Measurements from ENCODE around the gene BTBD7. TPM values are rescaled to one million over a fixed set of nuclear protein-coding genes. Genes with fewer than 3 reads are reported as not detected.

BTBD7 gene
- total RNA-seq, 3 donors from 2014 or later, result 39.9 to 59.2 (median 45.6) TPM

DNA sequence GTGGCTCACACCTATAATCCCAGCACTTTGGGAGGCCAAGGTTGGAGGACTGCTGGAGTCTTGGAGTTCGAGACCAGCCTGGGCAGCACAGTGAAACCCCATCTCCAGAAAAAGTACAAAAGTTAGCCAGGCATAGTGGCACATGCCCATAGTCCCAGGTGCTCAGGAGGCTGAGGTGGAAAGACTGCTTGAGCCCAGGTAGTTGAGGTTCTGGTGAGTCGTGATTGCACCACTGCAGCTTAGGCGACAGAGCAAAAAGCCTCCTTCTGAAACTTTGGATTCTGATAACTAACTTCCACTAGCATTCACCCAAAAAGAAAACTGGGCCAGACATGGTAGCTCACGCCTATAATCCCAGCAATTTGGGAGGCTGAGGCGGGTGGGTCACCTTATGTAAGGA, 6.6 kb downstream of the BTBD7 start:
- H3K4me1 ChIP-seq (ENCODE audit: low read depth), result peaks cover 37% of the 10 kb centered on the region
- H3K36me3 ChIP-seq (ENCODE audit: low read depth), result no peaks in the 10 kb centered on the region
- TF ChIP-seq, protein P1, sequence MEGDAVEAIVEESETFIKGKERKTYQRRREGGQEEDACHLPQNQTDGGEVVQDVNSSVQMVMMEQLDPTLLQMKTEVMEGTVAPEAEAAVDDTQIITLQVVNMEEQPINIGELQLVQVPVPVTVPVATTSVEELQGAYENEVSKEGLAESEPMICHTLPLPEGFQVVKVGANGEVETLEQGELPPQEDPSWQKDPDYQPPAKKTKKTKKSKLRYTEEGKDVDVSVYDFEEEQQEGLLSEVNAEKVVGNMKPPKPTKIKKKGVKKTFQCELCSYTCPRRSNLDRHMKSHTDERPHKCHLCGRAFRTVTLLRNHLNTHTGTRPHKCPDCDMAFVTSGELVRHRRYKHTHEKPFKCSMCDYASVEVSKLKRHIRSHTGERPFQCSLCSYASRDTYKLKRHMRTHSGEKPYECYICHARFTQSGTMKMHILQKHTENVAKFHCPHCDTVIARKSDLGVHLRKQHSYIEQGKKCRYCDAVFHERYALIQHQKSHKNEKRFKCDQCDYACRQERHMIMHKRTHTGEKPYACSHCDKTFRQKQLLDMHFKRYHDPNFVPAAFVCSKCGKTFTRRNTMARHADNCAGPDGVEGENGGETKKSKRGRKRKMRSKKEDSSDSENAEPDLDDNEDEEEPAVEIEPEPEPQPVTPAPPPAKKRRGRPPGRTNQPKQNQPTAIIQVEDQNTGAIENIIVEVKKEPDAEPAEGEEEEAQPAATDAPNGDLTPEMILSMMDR (IDR thresholded peaks at IDR 0.05), result no peak
- DNase-seq (no peak), ATAC-seq (no peak)
- H3K9me3 ChIP-seq, result no peaks in the 10 kb centered on the region
- intact Hi-C loops (cut with DNase I, micrococcal nuclease), result no loop called here
- no peak overlapping the region for H3K4me3 ChIP-seq

DNA sequence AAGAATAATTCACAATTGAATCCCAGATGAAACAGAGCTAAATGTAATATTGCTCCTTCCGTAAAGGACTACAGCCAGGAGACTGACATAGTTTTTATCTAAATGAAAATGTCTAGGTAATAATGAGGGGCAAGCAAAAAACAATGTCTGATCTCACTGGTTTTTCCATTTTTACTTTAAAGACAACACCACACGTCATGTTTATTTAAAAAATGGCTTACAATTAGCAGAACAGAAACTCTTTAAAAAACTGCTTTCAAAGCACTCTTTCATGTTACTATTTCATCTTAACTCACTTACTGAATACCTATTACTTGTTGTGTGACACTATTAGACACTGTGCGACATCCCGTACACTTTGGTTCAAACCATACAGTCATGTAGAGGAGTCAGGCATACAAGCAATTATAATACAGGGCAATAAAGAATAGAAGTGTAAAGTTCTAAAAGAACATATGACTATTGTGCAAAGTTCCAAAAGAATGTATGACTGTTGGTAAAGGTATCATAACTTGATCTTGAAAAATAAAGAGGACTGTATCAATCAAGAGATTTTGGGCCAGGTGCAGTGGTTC, 9.1 kb downstream of the BTBD7 start:
- Histone ChIP-seq H3K36me3 (ENCODE audit: low read depth) (no peaks in the 10 kb centered on the region), H3K9me3 (no peaks in the 10 kb centered on the region), H3K4me1 (ENCODE audit: low read depth) (peaks cover 12% of the 10 kb centered on the region), H3K4me3 (no peak overlapping the region)
- intact Hi-C loops (cut with DNase I, micrococcal nuclease), result no loop called here
- peak; percentile 46 for ATAC-seq
- TF ChIP-seq, protein P1 (IDR thresholded peaks at IDR 0.05), result no peak
- DNase-seq, result no peak

DNA sequence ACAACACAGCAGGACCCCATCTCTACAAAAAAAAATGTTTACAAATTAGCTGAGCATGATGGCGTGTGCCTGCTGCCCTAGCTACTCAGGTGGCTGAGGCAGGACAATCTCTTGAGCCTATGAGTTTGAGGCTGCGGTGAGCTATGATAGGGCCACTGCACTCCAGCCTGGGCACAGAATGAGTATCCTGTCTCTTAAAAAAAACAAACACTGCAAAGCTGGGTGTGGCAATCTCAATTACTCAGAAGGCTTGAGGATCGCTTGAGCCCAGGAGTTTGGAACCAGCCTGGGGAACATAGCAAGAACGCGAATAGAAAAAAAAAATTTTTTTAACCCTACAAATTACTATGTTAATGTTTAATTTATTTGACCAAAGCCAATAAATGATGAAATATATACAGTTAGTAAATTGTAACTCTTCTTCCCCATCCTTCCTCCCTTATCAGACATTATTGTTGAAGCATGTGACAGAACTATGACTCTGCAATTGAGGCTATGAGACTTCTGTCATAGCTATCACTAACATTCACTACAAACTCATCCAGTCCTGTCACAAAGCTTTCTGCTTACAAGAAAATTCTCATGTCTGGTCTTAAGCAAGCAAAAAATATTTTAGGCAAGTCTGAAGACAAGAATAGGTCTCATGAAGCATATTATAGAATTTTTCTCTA, 9.8 kb downstream of the BTBD7 start:
- no peaks in the 10 kb centered on the region for H3K9me3 ChIP-seq
- peaks cover 13% of the 10 kb centered on the region for H3K4me1 ChIP-seq (ENCODE audit: low read depth)
- ATAC-seq (peak; percentile 27), DNase-seq (no peak)
- TF ChIP-seq, protein P1 (IDR thresholded peaks at IDR 0.05), result no peak
- intact Hi-C loops (cut with DNase I, micrococcal nuclease), result no loop called here
- no peaks in the 10 kb centered on the region for H3K36me3 ChIP-seq (ENCODE audit: low read depth)
- H3K4me3 ChIP-seq, result no peak overlapping the region

DNA sequence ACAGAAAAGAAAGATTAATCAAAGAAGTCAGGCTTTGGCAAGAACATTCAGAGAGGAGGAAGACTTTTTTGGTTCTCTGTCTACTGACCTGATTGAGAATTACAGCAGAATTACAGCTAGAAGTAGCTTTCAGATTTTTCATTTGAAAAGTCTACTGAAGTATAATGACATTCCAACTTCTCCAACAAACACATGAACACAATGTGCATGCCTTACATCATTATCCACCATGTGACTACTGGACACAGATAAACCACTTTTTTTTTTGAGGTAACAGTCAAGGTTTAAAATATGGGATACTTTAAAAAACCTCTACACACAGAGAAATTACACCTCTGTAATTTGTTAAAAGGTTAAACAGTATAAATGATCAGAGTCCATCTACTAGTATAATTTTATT, 12.3 kb downstream of the BTBD7 start:
- Histone ChIP-seq H3K36me3 (ENCODE audit: low read depth) (no peaks in the 10 kb centered on the region), H3K9me3 (no peaks in the 10 kb centered on the region), H3K4me1 (ENCODE audit: low read depth) (peaks cover 24% of the 10 kb centered on the region), H3K4me3 (no peak overlapping the region)
- DNase-seq, result no peak
- ATAC-seq, result no peak
- TF ChIP-seq, protein P1 (IDR thresholded peaks at IDR 0.05), result no peak
- intact Hi-C loops (cut with DNase I, micrococcal nuclease), result no loop called here

DNA sequence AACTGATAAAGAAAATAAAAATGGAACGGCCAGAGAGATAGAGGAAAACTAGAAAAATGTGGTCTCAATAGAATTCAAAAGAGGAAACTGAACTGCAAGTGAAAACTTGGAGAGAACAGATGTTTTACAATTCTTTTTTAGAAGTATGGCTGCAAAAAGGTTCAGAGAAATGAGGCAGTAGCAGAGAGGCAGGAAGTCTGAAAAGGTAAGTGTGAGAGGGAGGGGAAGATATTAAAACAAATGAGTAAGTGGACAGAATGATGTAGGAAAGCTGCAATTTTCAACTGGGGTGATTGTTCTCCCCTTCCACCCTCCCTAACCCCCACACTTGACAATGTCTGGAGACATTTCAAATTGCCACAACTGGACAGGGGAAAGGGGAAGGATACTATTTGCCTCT, 12.9 kb downstream of the BTBD7 start:
- Histone ChIP-seq H3K9me3 (no peaks in the 10 kb centered on the region), H3K36me3 (ENCODE audit: low read depth) (no peaks in the 10 kb centered on the region), H3K4me1 (ENCODE audit: low read depth) (peaks cover 24% of the 10 kb centered on the region), H3K4me3 (no peak overlapping the region)
- TF ChIP-seq, protein P1 (IDR thresholded peaks at IDR 0.05), result no peak
- intact Hi-C loops (cut with DNase I, micrococcal nuclease), result no loop called here
- ATAC-seq (no peak), DNase-seq (no peak)
